Prostate gland (tissue), 2 donors: ENCODE data around the gene CLBA1. TPM values are rescaled to one million over a fixed set of nuclear protein-coding genes. Genes with fewer than 3 reads are reported as not detected.

Experiments
- DNase-seq: peaks from one replicate; pipeline ENCODE4 v3.0.0-alpha.2; 2019; ENCODE audit warnings: low spot score
- H3K27ac ChIP-seq, 2 donors: fragments of 200-600 bp; sonication (generic); 2 replicates each; pipeline ENCODE4 v1.5.1; 2017 to 2019
- H3K27me3 ChIP-seq: fragments of 200-600 bp; sonication (generic); replicated peaks from 2 replicates; pipeline ENCODE4 v1.5.1; 2019; ENCODE audit not compliant: insufficient read depth
- H3K36me3 ChIP-seq, 2 donors: fragments of 200-600 bp; sonication (generic); 1 replicate in 1 of 2; 2 replicates in 1 of 2; pipeline versions ENCODE4 v1.5.1 to v1.8.1; 2017 to 2019
- H3K4me1 ChIP-seq: fragments of 200-600 bp; sonication (generic); replicated peaks from 2 replicates; pipeline ENCODE4 v1.5.1; 2019
- H3K4me3 ChIP-seq, 2 donors: fragments of 200-600 bp; sonication (generic); 2 replicates each; pipeline ENCODE4 v1.5.1; 2017 to 2019
- H3K9me3 ChIP-seq: fragments of 200-600 bp; sonication (generic); 2 replicates; pipeline ENCODE4 v1.5.1; 2017
- POLR2A ChIP-seq: fragments of 450-650 bp; IDR thresholded peaks from one replicate; pipeline ENCODE4 v1.6.1; 2016; ENCODE audit warnings: antibody characterized with exemption, mild to moderate bottlenecking
- POLR2AphosphoS5 ChIP-seq: sonication (generic); formaldehyde crosslinking; IDR thresholded peaks from one replicate; pipeline ENCODE4 v1.6.1; 2017; ENCODE audit warnings: antibody characterized with exemption
- WGBS: methylation state at CpG from one replicate; pipeline ENCODE4 v1.1.5; 2018; 5-methylcytosine and 5-hydroxymethylcytosine counted together
- intact Hi-C: fragments of 100-400 bp; cut with DNase I; formaldehyde crosslinking; loops from one replicate; pipeline ENCODE4 v1.14.2; 2022
- total RNA-seq, 2 donors: library from RNA; depleted of rRNA; stranded (reverse); fragments of >200 nt; gene quantifications; one replicate each; pipeline ENCODE4 v1.1.0, GENCODE V29; 2016
- TF ChIP-seq, protein P1 (sequence below), 4 experiments: fragments of 200-600 bp in 2 of 4; fragments of 450-650 bp in 2 of 4; sonication (generic) in 2 of 4; IDR thresholded peaks; 1 replicate in 3 of 4; 2 replicates in 1 of 4; pipeline ENCODE4 v1.5.1; 2016 to 2019; ENCODE audit warnings: antibody characterized with exemption in 4 of 4, mild to moderate bottlenecking in 2 of 4, moderate library complexity in 2 of 4

Gene CLBA1
- total RNA-seq, 2 donors from 2014 or later, result 15.2 to 19.3 TPM

DNA sequence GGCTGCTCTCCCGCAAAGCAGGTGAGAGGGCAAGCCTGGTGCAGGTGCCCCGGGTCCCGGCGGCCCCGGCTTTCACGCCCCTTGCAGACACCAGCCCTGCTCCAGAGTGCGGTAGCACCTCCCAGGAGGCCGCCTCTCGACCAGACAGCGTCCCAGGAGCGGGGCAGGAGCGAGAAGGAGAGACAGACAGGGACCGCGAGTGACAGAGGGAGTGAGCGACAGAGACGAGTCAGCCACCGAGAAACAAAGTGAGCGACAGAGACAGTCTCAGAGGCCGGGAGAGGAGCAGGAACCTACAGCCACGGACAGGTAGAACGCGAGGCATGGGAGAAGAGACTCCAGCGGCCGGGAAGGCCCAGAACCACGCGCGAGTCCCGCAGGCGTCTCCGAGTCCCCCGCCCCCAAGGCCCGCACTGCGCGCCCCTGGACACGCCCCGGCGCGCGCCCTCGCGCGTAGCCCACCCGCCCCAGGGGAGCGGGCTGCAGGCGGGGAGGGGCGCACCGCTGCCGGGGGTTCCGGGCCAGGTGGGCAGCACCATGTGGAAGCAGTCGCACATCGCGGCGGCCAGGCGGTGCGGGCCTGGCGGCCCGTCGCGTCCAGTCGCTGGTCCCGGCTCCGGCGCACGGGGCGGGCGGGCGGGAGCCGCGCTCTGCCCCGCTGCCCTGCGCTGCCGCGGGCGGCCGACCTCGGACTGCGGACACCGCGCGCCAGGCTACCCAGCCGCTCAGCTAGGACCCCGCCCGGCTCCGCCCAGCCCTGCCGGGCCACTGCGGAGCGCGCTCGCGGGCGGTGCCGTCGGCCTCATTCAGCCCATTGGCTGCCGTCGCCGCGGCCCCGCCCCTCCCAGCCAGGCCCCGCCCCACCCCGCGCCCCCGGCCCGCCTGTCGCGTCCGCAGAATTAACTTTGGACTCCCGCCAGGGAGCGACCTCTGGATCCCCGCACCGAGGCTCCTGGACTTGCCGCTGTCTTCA, 7.6 kb upstream of the CLBA1 start, which contains the start of gene AHNAK2:
TSS of gene AHNAK2 (minus strand) at position 694 of the 973 bp plus-strand sequence. CDS start at position 557, 137 bp downstream.
- Histone ChIP-seq H3K9me3 (no peaks in the 10 kb centered on the region), H3K4me3 (peak within 1 kb of the TSS; percentile 34 to 45), H3K4me1 (peaks cover 26% of the 10 kb centered on the region), H3K36me3 (no peaks in the 10 kb centered on the region), H3K27ac (no peak within 1 kb of the TSS), H3K27me3 (no peaks in the 10 kb centered on the region)
- TF ChIP-seq, protein P1, sequence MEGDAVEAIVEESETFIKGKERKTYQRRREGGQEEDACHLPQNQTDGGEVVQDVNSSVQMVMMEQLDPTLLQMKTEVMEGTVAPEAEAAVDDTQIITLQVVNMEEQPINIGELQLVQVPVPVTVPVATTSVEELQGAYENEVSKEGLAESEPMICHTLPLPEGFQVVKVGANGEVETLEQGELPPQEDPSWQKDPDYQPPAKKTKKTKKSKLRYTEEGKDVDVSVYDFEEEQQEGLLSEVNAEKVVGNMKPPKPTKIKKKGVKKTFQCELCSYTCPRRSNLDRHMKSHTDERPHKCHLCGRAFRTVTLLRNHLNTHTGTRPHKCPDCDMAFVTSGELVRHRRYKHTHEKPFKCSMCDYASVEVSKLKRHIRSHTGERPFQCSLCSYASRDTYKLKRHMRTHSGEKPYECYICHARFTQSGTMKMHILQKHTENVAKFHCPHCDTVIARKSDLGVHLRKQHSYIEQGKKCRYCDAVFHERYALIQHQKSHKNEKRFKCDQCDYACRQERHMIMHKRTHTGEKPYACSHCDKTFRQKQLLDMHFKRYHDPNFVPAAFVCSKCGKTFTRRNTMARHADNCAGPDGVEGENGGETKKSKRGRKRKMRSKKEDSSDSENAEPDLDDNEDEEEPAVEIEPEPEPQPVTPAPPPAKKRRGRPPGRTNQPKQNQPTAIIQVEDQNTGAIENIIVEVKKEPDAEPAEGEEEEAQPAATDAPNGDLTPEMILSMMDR (IDR thresholded peaks at IDR 0.05), result no peak
- TF ChIP-seq POLR2A (peak; percentile 53), POLR2AphosphoS5 (no peak)
- DNase-seq, result peak; percentile 75
- WGBS, result 3% methylated on average over 51 of the region's 111 CpGs
- intact Hi-C loops, result no loop called here

DNA sequence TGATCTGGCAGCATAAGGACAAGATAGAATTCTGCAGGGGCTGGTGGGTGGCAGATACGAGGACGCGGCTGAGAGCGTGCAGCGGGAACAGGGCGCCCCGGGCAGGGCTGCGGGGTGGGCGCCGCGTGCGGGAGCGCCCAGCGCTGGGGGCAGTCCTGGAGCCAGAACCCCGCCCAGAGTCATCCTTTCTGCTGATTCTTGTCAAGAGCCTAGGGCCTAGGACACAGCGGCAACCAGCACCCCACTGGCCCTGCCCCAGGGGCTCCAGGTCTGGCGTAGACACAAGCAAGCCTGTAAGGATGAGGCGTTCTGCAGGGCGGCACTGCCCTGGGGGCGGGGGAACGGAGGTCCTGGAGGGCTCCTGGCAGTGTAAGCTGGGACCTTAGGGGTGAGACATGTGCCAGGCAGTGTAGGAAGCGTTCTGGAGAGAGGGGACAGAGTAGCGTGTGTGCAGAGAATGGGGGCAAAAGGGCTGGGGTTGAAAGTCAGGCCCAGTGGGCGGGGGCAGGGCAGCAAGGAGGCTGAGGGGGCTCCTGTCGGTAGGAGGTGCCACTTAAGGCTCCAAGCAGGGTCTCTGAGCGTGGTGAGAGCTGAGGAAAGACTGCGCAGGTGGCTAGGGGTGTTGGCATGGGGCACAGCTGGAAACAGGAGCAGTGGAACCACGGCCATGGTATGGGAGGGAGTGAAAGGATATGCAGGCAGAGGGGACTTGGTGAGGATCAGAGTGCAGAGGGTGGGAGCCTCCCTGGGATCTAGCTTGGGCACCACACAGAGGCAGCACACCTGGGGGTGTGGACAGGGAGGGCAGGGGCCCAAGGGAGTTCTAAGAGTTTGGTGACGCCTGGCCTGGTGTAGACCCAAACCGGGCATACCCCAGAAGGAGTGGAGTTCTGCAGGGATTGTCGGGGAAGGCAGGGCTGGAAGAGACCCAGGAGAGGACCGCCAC, 6.6 kb upstream of the CLBA1 start:
- no peak for DNase-seq
- Histone ChIP-seq H3K9me3 (no peaks in the 10 kb centered on the region), H3K27me3 (no peaks in the 10 kb centered on the region), H3K4me1 (peaks cover 18% of the 10 kb centered on the region), H3K27ac (no peak overlapping the region), H3K36me3 (no peaks in the 10 kb centered on the region), H3K4me3 (peak overlapping the region; percentile 34 to 45)
- intact Hi-C loops, result no loop called here
- TF ChIP-seq POLR2A (no peak), POLR2AphosphoS5 (no peak)
- TF ChIP-seq, protein P1 (IDR thresholded peaks at IDR 0.05), result no peak
- 62% methylated on average over 32 of the region's 32 CpGs for WGBS

DNA sequence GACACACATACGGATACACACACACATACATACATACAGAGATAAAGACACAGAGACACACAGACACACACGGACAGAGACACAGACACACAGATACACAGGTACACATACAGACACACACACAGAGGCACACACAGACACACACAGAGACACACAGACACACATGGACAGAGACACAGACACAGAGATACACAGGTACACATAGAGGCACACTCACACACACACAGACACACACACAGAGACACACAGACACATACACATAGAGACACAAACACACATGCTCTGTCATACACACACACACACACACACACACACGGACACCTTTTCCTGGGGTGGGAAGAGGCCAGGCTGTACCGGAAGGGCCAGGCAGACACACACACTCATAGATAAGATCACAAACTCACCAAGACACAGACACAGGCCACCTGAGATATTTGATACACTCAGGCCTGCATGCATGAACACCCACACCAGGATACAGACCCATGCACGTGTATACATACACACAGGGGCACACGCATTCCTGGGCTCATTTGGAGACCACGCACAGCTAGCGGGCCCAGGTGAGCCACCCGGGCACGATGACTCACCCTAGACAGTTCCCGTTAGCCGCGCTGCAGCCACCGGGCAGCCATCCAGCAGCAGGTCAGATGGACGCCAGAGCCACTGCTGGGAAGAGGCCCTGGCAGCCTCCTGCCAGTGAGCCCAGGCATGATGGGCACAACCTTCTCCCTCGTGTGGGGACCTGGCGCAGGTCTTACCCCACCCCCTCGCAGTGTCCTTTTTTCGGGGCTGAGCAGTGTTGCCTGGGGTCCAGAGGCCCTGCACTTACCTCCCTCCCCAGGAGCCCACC, 5.6 kb upstream of the CLBA1 start:
- peak; percentile 58 for DNase-seq
- Histone ChIP-seq H3K27ac (no peak overlapping the region), H3K36me3 (no peaks in the 10 kb centered on the region), H3K4me1 (peaks cover 14% of the 10 kb centered on the region), H3K27me3 (no peaks in the 10 kb centered on the region), H3K9me3 (no peaks in the 10 kb centered on the region), H3K4me3 (no peak overlapping the region)
- intact Hi-C loops, result loop anchor here (5.0 kb wide), 1 partner anchor 42 kb away; the partner anchor contains the start of gene CDCA4
- TF ChIP-seq POLR2AphosphoS5, result peak; percentile 53
- TF ChIP-seq, protein P1 (IDR thresholded peaks at IDR 0.05), result no peak
- TF ChIP-seq POLR2A, result no peak
- WGBS, result 50% methylated on average over 19 of the region's 19 CpGs
